Ishikawa (cell line): Measurements from ENCODE around the gene SMYD3.

ENCODE experiments used
- CEBPB ChIP-seq: IDR thresholded peaks from 2 replicates; pipeline ENCODE4 v1.6.1; 2012
- CREB1 ChIP-seq: IDR thresholded peaks from 2 replicates; pipeline ENCODE4 v1.6.1; 2012; ENCODE audit warnings: low read depth
- EGR1 ChIP-seq: IDR thresholded peaks from 2 replicates; pipeline ENCODE4 v1.6.1; 2012
- EP300 ChIP-seq: IDR thresholded peaks from 2 replicates; pipeline ENCODE4 v1.6.1; 2012; ENCODE audit warnings: borderline replicate concordance
- FOXM1 ChIP-seq: IDR thresholded peaks from 2 replicates; pipeline ENCODE4 v1.6.1; 2012; ENCODE audit warnings: low read depth, borderline replicate concordance
- NFIC ChIP-seq: IDR thresholded peaks from 2 replicates; pipeline ENCODE4 v1.6.1; 2012
- RAD21 ChIP-seq: IDR thresholded peaks from 2 replicates; pipeline ENCODE4 v1.6.1; 2012; ENCODE audit warnings: low read depth
- REST ChIP-seq: IDR thresholded peaks from 2 replicates; pipeline ENCODE4 v1.6.1; 2012; ENCODE audit warnings: low read depth, mild to moderate bottlenecking
- TAF1 ChIP-seq: IDR thresholded peaks from 2 replicates; pipeline ENCODE4 v1.6.1; 2012; ENCODE audit warnings: low read depth, mild to moderate bottlenecking
- TCF12 ChIP-seq: IDR thresholded peaks from 2 replicates; pipeline ENCODE4 v1.6.1; 2012; ENCODE audit warnings: low read depth
- TEAD4 ChIP-seq: IDR thresholded peaks from 2 replicates; pipeline ENCODE4 v1.6.1; 2012
- YY1 ChIP-seq: IDR thresholded peaks from 2 replicates; pipeline ENCODE4 v1.6.1; 2012; ENCODE audit warnings: low read depth
- ZBTB7A ChIP-seq: IDR thresholded peaks from 2 replicates; pipeline ENCODE4 v1.6.1; 2012; ENCODE audit warnings: low read depth
- TF ChIP-seq, protein P1 (sequence below): IDR thresholded peaks from 2 replicates; pipeline ENCODE4 v1.6.1; 2012
- TF ChIP-seq, protein P2 (sequence below): IDR thresholded peaks from 2 replicates; pipeline ENCODE4 v1.6.1; 2012

The SMYD3 gene

GRCh38 chr1:246134789-246135188 lies 372.3 kb downstream of the SMYD3 start:
- TF ChIP-seq NFIC: no peak
- no peak for TF ChIP-seq TEAD4
- TF ChIP-seq TAF1: no peak
- TF ChIP-seq EP300: no peak
- no peak for TF ChIP-seq CREB1
- TF ChIP-seq, protein P1, sequence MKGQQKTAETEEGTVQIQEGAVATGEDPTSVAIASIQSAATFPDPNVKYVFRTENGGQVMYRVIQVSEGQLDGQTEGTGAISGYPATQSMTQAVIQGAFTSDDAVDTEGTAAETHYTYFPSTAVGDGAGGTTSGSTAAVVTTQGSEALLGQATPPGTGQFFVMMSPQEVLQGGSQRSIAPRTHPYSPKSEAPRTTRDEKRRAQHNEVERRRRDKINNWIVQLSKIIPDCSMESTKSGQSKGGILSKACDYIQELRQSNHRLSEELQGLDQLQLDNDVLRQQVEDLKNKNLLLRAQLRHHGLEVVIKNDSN: no peak
- TF ChIP-seq, protein P2, sequence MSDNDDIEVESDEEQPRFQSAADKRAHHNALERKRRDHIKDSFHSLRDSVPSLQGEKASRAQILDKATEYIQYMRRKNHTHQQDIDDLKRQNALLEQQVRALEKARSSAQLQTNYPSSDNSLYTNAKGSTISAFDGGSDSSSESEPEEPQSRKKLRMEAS: no peak
- no peak for TF ChIP-seq YY1
- no peak for TF ChIP-seq ZBTB7A
- TF ChIP-seq TCF12: no peak
- TF ChIP-seq FOXM1: no peak
- TF ChIP-seq CEBPB: no peak
- no peak for TF ChIP-seq REST
- no peak for TF ChIP-seq EGR1
- TF ChIP-seq RAD21: no peak

- TF ChIP-seq REST (no peak), NFIC (no peak), EP300 (no peak), RAD21 (no peak), TCF12 (no peak), YY1 (no peak), TAF1 (no peak), FOXM1 (no peak), CEBPB (no peak), CREB1 (no peak), ZBTB7A (no peak), TEAD4 (no peak), EGR1 (no peak)
- TF ChIP-seq, protein P2: no peak
- TF ChIP-seq, protein P1: no peak
Observed at GRCh38 chr1:246131095-246131494, 376.0 kb downstream of the SMYD3 start.

DNA sequence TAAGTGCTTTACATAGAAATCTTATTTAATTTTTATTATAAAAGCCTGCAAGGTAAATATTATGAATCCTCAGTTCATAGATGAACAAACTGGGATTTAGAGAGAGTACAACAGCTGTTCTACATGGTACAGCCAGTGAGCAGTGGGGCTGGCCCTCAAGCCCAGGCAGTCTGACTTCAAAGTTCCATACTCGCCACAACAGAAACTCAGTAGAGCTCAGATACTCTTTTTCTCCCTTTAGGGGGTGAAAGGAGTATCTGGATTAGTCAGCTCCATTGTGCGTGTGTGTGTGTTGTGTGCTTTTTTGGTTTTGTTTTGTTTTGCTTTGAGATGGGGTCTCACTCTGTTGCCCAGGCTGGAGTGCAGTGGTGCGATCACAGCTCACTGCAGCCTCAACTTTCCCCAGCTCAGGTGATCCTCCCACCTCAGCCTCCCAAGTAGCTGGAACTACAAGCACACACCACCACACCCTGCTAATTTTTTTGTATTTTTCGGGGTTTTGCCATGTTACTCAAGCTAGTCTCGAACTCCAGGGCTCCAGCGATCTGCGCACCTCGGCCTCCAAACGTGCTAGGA lies 378.5 kb downstream of the SMYD3 start:
- TF ChIP-seq, protein P2: no peak
- no peak for TF ChIP-seq RAD21
- TF ChIP-seq, protein P1: no peak
- no peak for TF ChIP-seq ZBTB7A
- no peak for TF ChIP-seq EP300
- TF ChIP-seq CREB1: no peak
- no peak for TF ChIP-seq NFIC
- TF ChIP-seq TEAD4: no peak
- TF ChIP-seq FOXM1: no peak
- no peak for TF ChIP-seq TCF12
- no peak for TF ChIP-seq TAF1
- TF ChIP-seq EGR1: no peak
- no peak for TF ChIP-seq YY1
- TF ChIP-seq CEBPB: no peak
- TF ChIP-seq REST: no peak
